SK-N-SH (cell line): Measurements from ENCODE around the gene ATP6V0C. TPM values are rescaled to one million over a fixed set of nuclear protein-coding genes. Genes with fewer than 3 reads are reported as not detected.

Experiments used
- CTCF ChIA-PET: fragments of 300-600, 350-600 bp; formaldehyde crosslinking; extraction: SDS; loops from one replicate; lab custom pipeline; 2021; lab: Yijun Ruan, JAX
- POLR2A ChIA-PET: fragments of 350-600 bp; sonication (Branson Sonifier 250); formaldehyde crosslinking; extraction: SDS; loops from one replicate; lab custom pipeline; 2020; ENCODE audit warnings: antibody characterized with exemption, inconsistent platforms; lab: Yijun Ruan, JAX
- DNase-seq: peaks from one replicate; pipeline ENCODE4 v3.0.0; 2012
- H2AFZ ChIP-seq: fragments of 200-600 bp; sonication (generic); 2 replicates; pipeline ENCODE4 v1.8.1; 2016; ENCODE audit warnings: antibody characterized with exemption, mild to moderate bottlenecking, low read depth
- H3F3A ChIP-seq: fragments of 200-600 bp; sonication (generic); replicated peaks from 2 replicates; pipeline ENCODE3; 2016; ENCODE audit warnings: antibody characterized with exemption, mild to moderate bottlenecking; ENCODE audit not compliant: insufficient read depth
- H3K27ac ChIP-seq, 2 experiments: fragments of 200-500 bp in 1 of 2; fragments of 200-600 bp in 1 of 2; sonication (Bioruptor generic) in 1 of 2; sonication (generic), shearing (Covaris generic) in 1 of 2; 2 replicates each; pipeline versions ENCODE4 v1.5.1 to v1.6.1; 2014 to 2016; ENCODE audit warnings: low read depth in 2 of 2, inconsistent platforms in 1 of 2, low read length in 1 of 2, mild to moderate bottlenecking in 1 of 2, mixed read lengths in 1 of 2
- H3K27me3 ChIP-seq: fragments of 200-600 bp; sonication (generic), shearing (Covaris generic); 2 replicates; pipeline ENCODE4 v1.6.1; 2016; ENCODE audit warnings: mixed run types; ENCODE audit not compliant: insufficient read depth
- H3K36me3 ChIP-seq, 2 experiments: fragments of 200-500 bp in 1 of 2; fragments of 200-600 bp in 1 of 2; sonication (Bioruptor generic) in 1 of 2; sonication (generic) in 1 of 2; replicated peaks in 1 of 2; 2 replicates each; pipeline versions ENCODE3 to v1.5.1; 2014 to 2016; ENCODE audit warnings: low read length in 1 of 2, mild to moderate bottlenecking in 1 of 2; ENCODE audit not compliant: insufficient read depth in 2 of 2, control insufficient read depth in 1 of 2
- H3K4me1 ChIP-seq, 2 experiments: fragments of 200-500 bp in 1 of 2; fragments of 200-600 bp in 1 of 2; sonication (Bioruptor generic) in 1 of 2; sonication (generic), shearing (Covaris generic) in 1 of 2; 2 replicates each; pipeline versions ENCODE4 v1.5.1 to v1.6.1; 2014 to 2016; ENCODE audit warnings: low read depth in 1 of 2, low read length in 1 of 2, mixed run types in 1 of 2; ENCODE audit not compliant: insufficient read depth in 2 of 2, control insufficient read depth in 1 of 2
- H3K4me2 ChIP-seq: fragments of 200-600 bp; sonication (generic), shearing (Covaris generic); 2 replicates; pipeline ENCODE4 v1.6.1; 2017; ENCODE audit warnings: mixed run types
- H3K4me3 ChIP-seq, 2 experiments: fragments of 200-500 bp in 1 of 2; fragments of 200-600 bp in 1 of 2; sonication (Bioruptor generic) in 1 of 2; sonication (generic), shearing (Covaris generic) in 1 of 2; 2 replicates each; pipeline versions ENCODE4 v1.5.1 to v1.8.1; 2014 to 2016; ENCODE audit warnings: low read depth in 2 of 2, inconsistent platforms in 1 of 2, low read length in 1 of 2, mild to moderate bottlenecking in 1 of 2, mixed read lengths in 1 of 2, moderate library complexity in 1 of 2
- H3K79me2 ChIP-seq: fragments of 200-600 bp; sonication (generic); 2 replicates; pipeline ENCODE4 v1.8.1; 2017; ENCODE audit warnings: mild to moderate bottlenecking; ENCODE audit not compliant: insufficient read depth
- H3K9ac ChIP-seq: fragments of 200-600 bp; sonication (generic); 2 replicates; pipeline ENCODE4 v1.6.1; 2017; ENCODE audit warnings: mixed run types
- H3K9me2 ChIP-seq: fragments of 200-600 bp; sonication (generic); 2 replicates; pipeline ENCODE4 v1.6.1; 2017; ENCODE audit warnings: mixed run types
- H3K9me3 ChIP-seq: fragments of 200-600 bp; sonication (generic); 2 replicates; pipeline ENCODE4 v1.6.1; 2017; ENCODE audit warnings: mixed run types, mild to moderate bottlenecking, moderate library complexity
- H4K20me1 ChIP-seq: fragments of 200-600 bp; sonication (generic); 2 replicates; pipeline ENCODE4 v1.6.1; 2017; ENCODE audit warnings: mild to moderate bottlenecking, mixed run types; ENCODE audit not compliant: insufficient read depth
- ELF1 ChIP-seq: IDR thresholded peaks from 2 replicates; pipeline ENCODE4 v1.4.0; 2012
- EP300 ChIP-seq, 2 experiments: IDR thresholded peaks; 2 replicates each; pipeline versions ENCODE4 v1.4.0 to v1.6.1; 2012; ENCODE audit warnings: borderline replicate concordance in 1 of 2, low read depth in 1 of 2, low read length in 1 of 2
- EZH2phosphoT487 ChIP-seq: fragments of 200-600 bp; sonication (generic); IDR thresholded peaks from 2 replicates; pipeline ENCODE4 v1.6.1; 2017; ENCODE audit warnings: low read depth, mixed run types, mild to moderate bottlenecking, antibody characterized with exemption, moderate library complexity, borderline replicate concordance
- FOSL2 ChIP-seq: IDR thresholded peaks from 2 replicates; pipeline ENCODE4 v1.4.0; 2012; ENCODE audit warnings: low read depth, mild to moderate bottlenecking, moderate library complexity, borderline replicate concordance
- FOXJ3 ChIP-seq: sonication (generic); formaldehyde crosslinking; IDR thresholded peaks from 2 replicates; pipeline ENCODE4 v1.5.1; 2020; ENCODE audit warnings: mild to moderate bottlenecking, missing genetic modification reagents
- FOXM1 ChIP-seq: IDR thresholded peaks from 2 replicates; pipeline ENCODE4 v1.4.0; 2012; ENCODE audit warnings: low read depth, mild to moderate bottlenecking
- GABPA ChIP-seq: IDR thresholded peaks from 2 replicates; pipeline ENCODE4 v1.4.0; 2012; ENCODE audit warnings: low read depth, mild to moderate bottlenecking
- GATA2 ChIP-seq: sonication (generic); formaldehyde crosslinking; IDR thresholded peaks from 2 replicates; pipeline ENCODE4 v1.5.0; 2020; ENCODE audit warnings: mild to moderate bottlenecking, missing genetic modification reagents
- JUND ChIP-seq: IDR thresholded peaks from 2 replicates; pipeline ENCODE4 v1.4.0; 2012
- MEF2A ChIP-seq: IDR thresholded peaks from 2 replicates; pipeline ENCODE4 v1.4.0; 2012; ENCODE audit warnings: low read depth, borderline replicate concordance
- MXI1 ChIP-seq: IDR thresholded peaks from 2 replicates; pipeline ENCODE4 v1.6.1; 2012; ENCODE audit warnings: mild to moderate bottlenecking, low read depth, low read length, improper control_type of control experiment
- NFIC ChIP-seq: IDR thresholded peaks from 2 replicates; pipeline ENCODE4 v1.4.0; 2012; ENCODE audit warnings: borderline replicate concordance
- NRF1 ChIP-seq: IDR thresholded peaks from 2 replicates; pipeline ENCODE4 v1.6.1; 2012; ENCODE audit warnings: low read depth, mild to moderate bottlenecking, low read length
- POLR2AphosphoS5 ChIP-seq: IDR thresholded peaks from 2 replicates; pipeline ENCODE4 v1.6.1; 2012; ENCODE audit warnings: low read depth, low read length
- SIN3A ChIP-seq: IDR thresholded peaks from 2 replicates; pipeline ENCODE4 v1.6.1; 2012; ENCODE audit warnings: low read depth, mild to moderate bottlenecking, low read length, moderate library complexity, borderline replicate concordance
- whole genome bisulfite sequencing: methylation state at CpG from one replicate; pipeline ENCODE4 v1.1.6; 2017; ENCODE audit warnings: low lambda C conversion rate; 5-methylcytosine and 5-hydroxymethylcytosine counted together
- polyA plus RNA-seq, 3 experiments: library from polyadenylated mRNA; depleted of rRNA; stranded (reverse); fragments of >200 nt; gene quantifications; 2 replicates each; pipeline ENCODE4 v1.2.3, GENCODE V29; 2012
- TF ChIP-seq, protein P1 (sequence below): fragments of 150-350 bp; IDR thresholded peaks from 2 replicates; pipeline ENCODE4 v1.6.1; 2016; ENCODE audit warnings: mild to moderate bottlenecking, low read depth, low read length
- TF ChIP-seq, protein P2 (sequence below): fragments of 150-350 bp; IDR thresholded peaks from 2 replicates; pipeline ENCODE4 v1.6.1; 2017; ENCODE audit warnings: antibody characterized with exemption, low read length, low read depth, borderline replicate concordance
- TF ChIP-seq, protein P3 (sequence below): fragments of 200-600 bp; sonication (generic); IDR thresholded peaks from 2 replicates; pipeline ENCODE4 v1.6.1; 2017; ENCODE audit warnings: antibody characterized with exemption, mild to moderate bottlenecking, moderate library complexity

ATP6V0C gene
- polyA plus RNA-seq, 1 of the 3 experiments (the other 2 are of a cell fraction), result 80.1 TPM

DNA sequence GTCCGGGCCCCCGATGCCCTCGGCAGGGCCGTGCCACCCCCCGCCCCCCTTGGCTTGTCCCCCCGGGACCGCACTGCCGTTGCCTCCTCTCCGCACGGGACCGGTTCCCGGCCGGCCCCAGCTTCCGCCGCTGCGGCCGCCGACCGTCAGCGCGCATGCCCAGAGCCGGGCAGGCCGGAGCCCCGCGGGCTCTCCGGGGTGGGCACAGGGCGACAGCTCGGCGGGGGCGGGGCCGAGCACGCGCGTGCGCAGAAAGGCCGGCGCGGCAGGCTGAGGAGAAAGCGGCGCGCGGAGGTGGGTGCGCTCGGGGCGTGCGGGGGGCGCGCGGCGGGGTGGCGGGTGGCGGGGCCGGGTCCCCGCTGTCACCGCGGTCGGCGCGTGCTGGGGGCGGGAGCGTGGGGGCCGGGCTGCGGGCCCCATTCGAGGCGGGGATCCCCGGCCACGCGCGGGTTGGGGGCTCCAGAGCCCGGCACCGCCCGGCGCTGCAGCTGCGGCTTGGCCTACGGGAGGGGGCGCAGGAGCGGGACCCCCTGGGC is 38.8 kb upstream of the ATP6V0C start, which contains the start of gene TBC1D24:
TBC1D24 (plus strand) TSS at position 251 of the 536 bp plus-strand sequence. CDS start 21,022 bp downstream, outside the sequence.
- H3K27ac ChIP-seq, result peak within 1 kb of the TSS; percentile 38 to 89; a peak in 3 of 4 replicates
- H3K9me2 ChIP-seq, result no peaks in the 10 kb centered on the region
- H3F3A ChIP-seq, result peaks cover 13% of the 10 kb centered on the region
- H3K27me3 ChIP-seq, result no peaks in the 10 kb centered on the region
- no peaks in the 10 kb centered on the region for H3K36me3 ChIP-seq
- peak within 1 kb of the TSS; percentile 100 for H3K4me2 ChIP-seq
- ChIA-PET CTCF (interaction anchor here (0.8 to 2.4 kb wide), 10 partner anchors 9 to 51 kb away, joined by 3 to 11 read pairs (median 4); partner anchors contain the start of gene TEDC2), POLR2A (interaction anchor here (1.0 to 1.4 kb wide), 3 partner anchors 8 to 45 kb away, joined by 4 to 6 read pairs (median 5); no protein-coding TSS in a partner anchor)
- no peaks in the 10 kb centered on the region for H4K20me1 ChIP-seq
- no peaks in the 10 kb centered on the region for H3K9me3 ChIP-seq
- peaks cover 0 to 55% of the 10 kb centered on the region in 2 experiments; a peak in 3 of 4 replicates for H3K4me1 ChIP-seq
- peak within 1 kb of the TSS; percentile 65 for H3K9ac ChIP-seq
- H2AFZ ChIP-seq, result peak within 1 kb of the TSS; percentile 82
- H3K4me3 ChIP-seq, result peak within 1 kb of the TSS; percentile 79 to 89
- peak; percentile 100 for DNase-seq
- 0% methylated on average over 7 of the region's 77 CpGs for WGBS
- H3K79me2 ChIP-seq, result peaks cover 18% of the 10 kb centered on the region
- TF ChIP-seq GATA2 (CRISPR knock-in tag) (no peak), JUND (no peak), GABPA (no peak; the same call in 1 of the 2 replicates), FOXJ3 (CRISPR knock-in tag) (no peak), FOSL2 (no peak), NFIC (no peak), EZH2phosphoT487 (no peak), NRF1 (peak; percentile 87), EP300 (IDR thresholded peaks at IDR 0.05; ENCODE audit: borderline replicate concordance in 1 of 2, low read depth in 1 of 2, low read length in 1 of 2) (no peak), MEF2A (no peak), POLR2AphosphoS5 (peak; percentile 37; the same call in 1 of the 2 replicates), ELF1 (no peak), MXI1 (peak; percentile 57), SIN3A (no peak), FOXM1 (no peak)
- TF ChIP-seq, protein P1, sequence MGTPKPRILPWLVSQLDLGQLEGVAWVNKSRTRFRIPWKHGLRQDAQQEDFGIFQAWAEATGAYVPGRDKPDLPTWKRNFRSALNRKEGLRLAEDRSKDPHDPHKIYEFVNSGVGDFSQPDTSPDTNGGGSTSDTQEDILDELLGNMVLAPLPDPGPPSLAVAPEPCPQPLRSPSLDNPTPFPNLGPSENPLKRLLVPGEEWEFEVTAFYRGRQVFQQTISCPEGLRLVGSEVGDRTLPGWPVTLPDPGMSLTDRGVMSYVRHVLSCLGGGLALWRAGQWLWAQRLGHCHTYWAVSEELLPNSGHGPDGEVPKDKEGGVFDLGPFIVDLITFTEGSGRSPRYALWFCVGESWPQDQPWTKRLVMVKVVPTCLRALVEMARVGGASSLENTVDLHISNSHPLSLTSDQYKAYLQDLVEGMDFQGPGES, result no peak
- TF ChIP-seq, protein P2, sequence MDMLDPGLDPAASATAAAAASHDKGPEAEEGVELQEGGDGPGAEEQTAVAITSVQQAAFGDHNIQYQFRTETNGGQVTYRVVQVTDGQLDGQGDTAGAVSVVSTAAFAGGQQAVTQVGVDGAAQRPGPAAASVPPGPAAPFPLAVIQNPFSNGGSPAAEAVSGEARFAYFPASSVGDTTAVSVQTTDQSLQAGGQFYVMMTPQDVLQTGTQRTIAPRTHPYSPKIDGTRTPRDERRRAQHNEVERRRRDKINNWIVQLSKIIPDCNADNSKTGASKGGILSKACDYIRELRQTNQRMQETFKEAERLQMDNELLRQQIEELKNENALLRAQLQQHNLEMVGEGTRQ, result no peak
- TF ChIP-seq, protein P3, sequence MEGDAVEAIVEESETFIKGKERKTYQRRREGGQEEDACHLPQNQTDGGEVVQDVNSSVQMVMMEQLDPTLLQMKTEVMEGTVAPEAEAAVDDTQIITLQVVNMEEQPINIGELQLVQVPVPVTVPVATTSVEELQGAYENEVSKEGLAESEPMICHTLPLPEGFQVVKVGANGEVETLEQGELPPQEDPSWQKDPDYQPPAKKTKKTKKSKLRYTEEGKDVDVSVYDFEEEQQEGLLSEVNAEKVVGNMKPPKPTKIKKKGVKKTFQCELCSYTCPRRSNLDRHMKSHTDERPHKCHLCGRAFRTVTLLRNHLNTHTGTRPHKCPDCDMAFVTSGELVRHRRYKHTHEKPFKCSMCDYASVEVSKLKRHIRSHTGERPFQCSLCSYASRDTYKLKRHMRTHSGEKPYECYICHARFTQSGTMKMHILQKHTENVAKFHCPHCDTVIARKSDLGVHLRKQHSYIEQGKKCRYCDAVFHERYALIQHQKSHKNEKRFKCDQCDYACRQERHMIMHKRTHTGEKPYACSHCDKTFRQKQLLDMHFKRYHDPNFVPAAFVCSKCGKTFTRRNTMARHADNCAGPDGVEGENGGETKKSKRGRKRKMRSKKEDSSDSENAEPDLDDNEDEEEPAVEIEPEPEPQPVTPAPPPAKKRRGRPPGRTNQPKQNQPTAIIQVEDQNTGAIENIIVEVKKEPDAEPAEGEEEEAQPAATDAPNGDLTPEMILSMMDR, result no peak
- TF ChIP-seq, all 33 proteins: peak for 3
